HepG2 (cell line): ENCODE data around the gene THRA. TPM values are rescaled to one million over a fixed set of nuclear protein-coding genes. Genes with fewer than 3 reads are reported as not detected.

Experiments used
- BRF2 ChIP-seq: sonication (generic); formaldehyde crosslinking; IDR thresholded peaks from 2 replicates; pipeline ENCODE4 v1.8.1; 2022; ENCODE audit warnings: mild to moderate bottlenecking, missing genetic modification reagents
- DZIP1 ChIP-seq: sonication (generic); formaldehyde crosslinking; IDR thresholded peaks from 2 replicates; pipeline ENCODE4 v1.5.0; 2020; ENCODE audit warnings: mild to moderate bottlenecking, missing genetic modification reagents
- FOSL2 ChIP-seq: sonication (generic); formaldehyde crosslinking; IDR thresholded peaks from 2 replicates; pipeline ENCODE4 v1.4.0; 2020; ENCODE audit warnings: missing genetic modification reagents
- FOXA1 ChIP-seq, 2 experiments: fragments of 450-650 bp in 1 of 2; sonication (generic) in 1 of 2; formaldehyde crosslinking in 1 of 2; IDR thresholded peaks; 2 replicates each; pipeline versions ENCODE4 v1.4.0 to v1.6.1; 2016 to 2020; ENCODE audit warnings: missing genetic modification reagents in 1 of 2
- FOXK1 ChIP-seq: sonication (generic); formaldehyde crosslinking; IDR thresholded peaks from 2 replicates; pipeline ENCODE4 v1.4.0; 2020; ENCODE audit warnings: low read depth, missing genetic modification reagents, borderline replicate concordance
- HNRNPK ChIP-seq: fragments of 200-400 bp; formaldehyde crosslinking; IDR thresholded peaks from 2 replicates; pipeline ENCODE4 v1.6.1; 2018; ENCODE audit warnings: low read length, low read depth, moderate library complexity, mild to moderate bottlenecking; ENCODE audit not compliant: poor library complexity, severe bottlenecking
- KMT2A ChIP-seq: sonication (generic); formaldehyde crosslinking; IDR thresholded peaks from 2 replicates; pipeline ENCODE4 v1.4.0; 2020; ENCODE audit warnings: missing genetic modification reagents
- NCOR1 ChIP-seq: fragments of 200-600 bp; sonication (generic); IDR thresholded peaks from 2 replicates; pipeline ENCODE4 v1.7.0; 2017; ENCODE audit warnings: antibody characterized with exemption, low read length, borderline replicate concordance
- PAF1 ChIP-seq: IDR thresholded peaks from 2 replicates; pipeline ENCODE4 v1.6.1; 2016; ENCODE audit warnings: missing genetic modification reagents, missing compliant biosample characterization
- SIX4 ChIP-seq: sonication (generic); formaldehyde crosslinking; IDR thresholded peaks from 2 replicates; pipeline ENCODE4 v1.4.0; 2020; ENCODE audit warnings: missing genetic modification reagents
- SMAD3 ChIP-seq: sonication (generic); formaldehyde crosslinking; IDR thresholded peaks from 2 replicates; pipeline ENCODE4 v1.4.0; 2020; ENCODE audit warnings: missing genetic modification reagents
- TBL1XR1 ChIP-seq: fragments of 150-350 bp; IDR thresholded peaks from 2 replicates; pipeline ENCODE4 v1.6.1; 2014; ENCODE audit warnings: borderline replicate concordance, low read length; ENCODE audit not compliant: partially characterized antibody
- TOPORS ChIP-seq: sonication (generic); formaldehyde crosslinking; IDR thresholded peaks from 2 replicates; pipeline ENCODE4 v1.8.0; 2023; ENCODE audit warnings: mild to moderate bottlenecking, missing genetic modification reagents
- ZBTB25 ChIP-seq: IDR thresholded peaks from 2 replicates; pipeline ENCODE4 v1.6.1; 2018; ENCODE audit warnings: missing genetic modification reagents
- ZBTB39 ChIP-seq: sonication (generic); formaldehyde crosslinking; IDR thresholded peaks from 2 replicates; pipeline ENCODE4 v1.5.0; 2020; ENCODE audit warnings: missing genetic modification reagents
- ZNF264 ChIP-seq: sonication (generic); formaldehyde crosslinking; IDR thresholded peaks from 2 replicates; pipeline ENCODE4 v1.4.0; 2020; ENCODE audit warnings: missing genetic modification reagents
- ZNF414 ChIP-seq: sonication (generic); formaldehyde crosslinking; IDR thresholded peaks from 2 replicates; pipeline ENCODE4 v1.5.0; 2020; ENCODE audit warnings: missing genetic modification reagents
- ZNF441 ChIP-seq: sonication (generic); formaldehyde crosslinking; IDR thresholded peaks from 2 replicates; pipeline ENCODE4 v1.7.0; 2021; ENCODE audit warnings: missing genetic modification reagents, borderline replicate concordance
- ZNF468 ChIP-seq: sonication (generic); formaldehyde crosslinking; IDR thresholded peaks from 2 replicates; pipeline ENCODE4 v1.8.0; 2022; ENCODE audit warnings: mild to moderate bottlenecking, moderate library complexity, missing genetic modification reagents
- ZNF614 ChIP-seq: IDR thresholded peaks from 2 replicates; pipeline ENCODE4 v1.6.1; 2018; ENCODE audit warnings: missing biosample characterization, missing genetic modification reagents, inconsistent platforms, borderline replicate concordance
- ZNF850 ChIP-seq: sonication (generic); formaldehyde crosslinking; conservative IDR thresholded peaks from 2 replicates; pipeline ENCODE4 v1.9.0; 2021; ENCODE audit warnings: mild to moderate bottlenecking, missing genetic modification reagents
- polyA plus RNA-seq, 8 experiments: library from polyadenylated mRNA; depleted of rRNA in 3 of 8; stranded (reverse) in 7 of 8; unstranded in 1 of 8; fragments of >200 nt; fragmentation: Illumina TruSeq in 4 of 8; extraction: Trizol in 4 of 8; gene quantifications; 2 replicates each; pipeline versions ENCODE4 v1.2.1 to v1.2.3, GENCODE V29; 2011 to 2016; ENCODE audit warnings: low read depth in 4 of 8, missing spikeins in 1 of 8, mixed read lengths in 1 of 8; ENCODE audit not compliant: insufficient read depth in 1 of 8
- total RNA-seq, 5 experiments: library from RNA; depleted of rRNA; stranded (reverse); fragments of >200 nt; fragmentation: Illumina TruSeq; extraction: Trizol; gene quantifications; 2 replicates each; pipeline ENCODE4 v1.2.3, GENCODE V29; 2016; ENCODE audit warnings: low read depth in 1 of 5

Gene THRA
- total and polyA plus RNA-seq, 2 of the 13 experiments (the other 11 are each of a cell fraction or from before 2014, with no cell fraction given) = 8.0 to 9.9 TPM

GRCh38 chr17:40122999-40123810 lies 60.4 kb downstream of the THRA start (continued):
- no peak for TF ChIP-seq BRF2
- TF ChIP-seq SIX4 (CRISPR knock-in tag) = no peak; the same call in 1 of the 2 replicates
- 0 out of 2 replicates have a peak, but pooled peaks have one; percentile 60 for TF ChIP-seq DZIP1 (CRISPR knock-in tag)
- TF ChIP-seq FOSL2 (CRISPR knock-in tag) = no peak
- no peak; the same call in 1 of the 2 replicates for TF ChIP-seq ZNF441 (CRISPR knock-in tag)
- no peak; the same call in none of the 2 replicates for TF ChIP-seq ZBTB25 (CRISPR knock-in tag)
- no peak; the same call in 1 of the 2 replicates for TF ChIP-seq FOXK1 (CRISPR knock-in tag)
- no peak for TF ChIP-seq PAF1 (CRISPR knock-in tag)
- peak; percentile 60; the same call in 1 of the 2 replicates for TF ChIP-seq NCOR1
- no peak for TF ChIP-seq ZNF264
- TF ChIP-seq ZBTB39 (CRISPR knock-in tag) = 0 out of 2 replicates have a peak, but pooled peaks have one; percentile 45
- TF ChIP-seq ZNF614 (CRISPR knock-in tag) = no peak
- no peak for TF ChIP-seq ZNF468
- no peak for TF ChIP-seq ZNF850 (CRISPR knock-in tag)
- no peak for TF ChIP-seq HNRNPK
- 0 out of 2 replicates have a peak, but pooled peaks have one; percentile 16 for TF ChIP-seq TOPORS (CRISPR knock-in tag)
- TF ChIP-seq SMAD3 (CRISPR knock-in tag) = no peak
- TF ChIP-seq ZNF414 (CRISPR knock-in tag) = 0 out of 2 replicates have a peak, but pooled peaks have one; percentile 56
- TF ChIP-seq TBL1XR1 = peak; percentile 51
- TF ChIP-seq FOXA1 (IDR thresholded peaks at IDR 0.05) = no peak
- no peak for TF ChIP-seq FOXA1 (CRISPR knock-in tag; IDR thresholded peaks at IDR 0.05)
- no peak; the same call in 1 of the 2 replicates for TF ChIP-seq KMT2A (CRISPR knock-in tag)
